CD14-positive monocyte (primary cell): ENCODE measurements around the gene CLCN2. TPM values are rescaled to one million over a fixed set of nuclear protein-coding genes. Genes with fewer than 3 reads are reported as not detected.

ENCODE experiments used
- DNase-seq, 3 donors: peaks; one replicate each; pipeline ENCODE4 v3.0.0-alpha.2; 2011 to 2022
- H2AFZ ChIP-seq: 2 replicates; pipeline ENCODE4 v1.6.0; 2012; ENCODE audit warnings: mild to moderate bottlenecking, low read depth, low read length, inconsistent platforms; ENCODE audit not compliant: insufficient read depth, poor library complexity, severe bottlenecking
- H3K27ac ChIP-seq, 2 donors: 1 replicate in 1 of 2; 2 replicates in 1 of 2; pipeline ENCODE4 v1.5.1; 2012 to 2013; ENCODE audit warnings: low read length in 2 of 2, control low read depth in 1 of 2, inconsistent platforms in 1 of 2, low read depth in 1 of 2, mild to moderate bottlenecking in 1 of 2
- H3K27me3 ChIP-seq, 2 donors: one replicate each; pipeline versions ENCODE4 v1.6.0 to v1.6.1; 2011 to 2013; ENCODE audit warnings: low read length in 2 of 2; ENCODE audit not compliant: control insufficient read depth in 2 of 2, insufficient read depth in 2 of 2
- H3K36me3 ChIP-seq, 2 donors: replicated peaks in 1 of 2; 1 replicate in 1 of 2; 2 replicates in 1 of 2; pipeline versions ENCODE4 v1.5.1 to v1.6.1; 2012 to 2013; ENCODE audit warnings: low read length in 2 of 2, control low read depth in 1 of 2, inconsistent platforms in 1 of 2, mild to moderate bottlenecking in 1 of 2; ENCODE audit not compliant: insufficient read depth in 2 of 2, control insufficient read depth in 1 of 2
- H3K4me1 ChIP-seq, 2 donors: 1 replicate in 1 of 2; 2 replicates in 1 of 2; pipeline versions ENCODE4 v1.5.1 to v1.6.1; 2012 to 2013; ENCODE audit warnings: low read length in 2 of 2, control low read depth in 1 of 2, inconsistent platforms in 1 of 2, mild to moderate bottlenecking in 1 of 2, moderate library complexity in 1 of 2; ENCODE audit not compliant: insufficient read depth in 2 of 2, control insufficient read depth in 1 of 2
- H3K4me2 ChIP-seq: replicated peaks from 2 replicates; pipeline ENCODE3; 2012; ENCODE audit warnings: low read length, moderate library complexity, mild to moderate bottlenecking; ENCODE audit not compliant: poor library complexity, severe bottlenecking; ENCODE audit errors: extremely low read depth
- H3K4me3 ChIP-seq, 3 experiments: fragments of 200-600 bp in 1 of 3; sonication (generic) in 1 of 3; replicated peaks in 1 of 3; 1 replicate in 2 of 3; 2 replicates in 1 of 3; pipeline ENCODE4 v1.5.1; 2011 to 2013; ENCODE audit warnings: low read length in 3 of 3, mild to moderate bottlenecking in 3 of 3, control low read depth in 2 of 3, low read depth in 2 of 3, inconsistent platforms in 1 of 3, moderate library complexity in 1 of 3
- H3K79me2 ChIP-seq: 2 replicates; pipeline ENCODE4 v1.6.0; 2012; ENCODE audit warnings: mild to moderate bottlenecking, control low read depth, inconsistent platforms, low read length, moderate library complexity; ENCODE audit not compliant: insufficient read depth
- H3K9ac ChIP-seq: 2 replicates; pipeline ENCODE4 v1.6.0; 2017; ENCODE audit warnings: low read length, mild to moderate bottlenecking; ENCODE audit not compliant: insufficient read depth, poor library complexity, severe bottlenecking
- H3K9me3 ChIP-seq, 2 donors: replicated peaks in 1 of 2; 1 replicate in 1 of 2; 2 replicates in 1 of 2; pipeline versions ENCODE4 v1.5.1 to v1.6.1; 2012 to 2013; ENCODE audit warnings: low read length in 2 of 2, control low read depth in 1 of 2; ENCODE audit not compliant: control insufficient read depth in 1 of 2, insufficient read depth in 1 of 2
- H4K20me1 ChIP-seq: 2 replicates; pipeline ENCODE4 v1.6.0; 2012; ENCODE audit warnings: mild to moderate bottlenecking, low read length, control low read depth, moderate library complexity; ENCODE audit not compliant: insufficient read depth
- H3K27ac Mint-ChIP-seq, 7 donors: one replicate each; pipeline ENCODE4 v1.8.0; 2020; ENCODE audit warnings: mild to moderate bottlenecking in 7 of 7, mixed read lengths in 7 of 7, moderate library complexity in 6 of 7, inconsistent platforms in 2 of 7
- H3K27me3 Mint-ChIP-seq, 3 donors: one replicate each; pipeline ENCODE4 v1.8.0; 2021 to 2022; ENCODE audit warnings: low read depth in 3 of 3, mild to moderate bottlenecking in 3 of 3, mixed read lengths in 3 of 3, moderate library complexity in 3 of 3, inconsistent platforms in 1 of 3
- H3K36me3 Mint-ChIP-seq, 2 donors: one replicate each; pipeline ENCODE4 v1.8.0; 2020; ENCODE audit warnings: mixed read lengths in 2 of 2, inconsistent platforms in 1 of 2, mild to moderate bottlenecking in 1 of 2
- H3K4me1 Mint-ChIP-seq: one replicate; pipeline ENCODE4 v1.8.0; 2020; ENCODE audit warnings: mild to moderate bottlenecking, mixed read lengths
- H3K4me3 Mint-ChIP-seq, 2 donors: one replicate each; pipeline ENCODE4 v1.8.0; 2020; ENCODE audit warnings: mild to moderate bottlenecking in 2 of 2, mixed read lengths in 2 of 2, moderate library complexity in 1 of 2
- H3K9me3 Mint-ChIP-seq, 7 donors: one replicate each; pipeline ENCODE4 v1.8.0; 2020 to 2022; ENCODE audit warnings: mixed read lengths in 7 of 7, mild to moderate bottlenecking in 6 of 7, moderate library complexity in 6 of 7, inconsistent platforms in 2 of 7
- CTCF ChIP-seq: fragments of 200-600 bp; IDR thresholded peaks from one replicate; pipeline ENCODE4 v1.8.0; 2022; ENCODE audit warnings: antibody characterized with exemption, mild to moderate bottlenecking
- WGBS: methylation state at CpG from one replicate; pipeline ENCODE4 v1.1.5; 2013; ENCODE audit warnings: missing lambda C conversion rate; ENCODE audit not compliant: insufficient coverage; 5-methylcytosine and 5-hydroxymethylcytosine counted together
- intact Hi-C, 2 donors: fragments of 100-400 bp; cut with micrococcal nuclease; formaldehyde crosslinking; loops; one replicate each; pipeline versions ENCODE4 v1.15.0 to v1.15.1; 2023
- polyA plus RNA-seq, 3 donors: library from polyadenylated mRNA; depleted of rRNA in 1 of 3; unstranded in 2 of 3; stranded (reverse) in 1 of 3; fragments of 300-500 nt in 2 of 3; fragments of >200 nt in 1 of 3; fragmentation: Illumina TruSeq in 2 of 3; gene quantifications; 1 replicate in 2 of 3; 2 replicates in 1 of 3; pipeline ENCODE4 v1.2.3, GENCODE V29; 2012 to 2021

Gene CLCN2
- polyA plus RNA-seq, 3 donors: 0.16 to 2.7 TPM; not detected in 1

DNA sequence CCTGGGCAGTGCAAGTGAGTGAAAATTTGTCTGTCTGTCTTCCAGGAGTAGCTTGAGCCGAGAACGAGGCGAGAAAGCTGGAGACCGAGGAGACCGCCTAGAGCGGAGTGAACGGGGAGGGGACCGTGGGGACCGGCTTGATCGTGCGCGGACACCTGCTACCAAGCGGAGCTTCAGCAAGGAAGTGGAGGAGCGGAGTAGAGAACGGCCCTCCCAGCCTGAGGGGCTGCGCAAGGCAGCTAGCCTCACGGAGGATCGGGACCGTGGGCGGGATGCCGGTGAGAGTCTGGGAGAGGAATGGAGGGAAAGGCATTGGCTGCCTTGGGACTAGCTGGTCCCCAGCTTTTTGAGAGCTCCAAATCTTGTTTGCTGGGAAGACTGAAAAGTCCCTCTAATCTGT is 34.2 kb downstream of the CLCN2 start:
- H3K4me1 Mint-ChIP-seq: peaks cover 14% of the 10 kb centered on the region
- H3K9me3 ChIP-seq: no peaks in the 10 kb centered on the region
- H3K27me3 Mint-ChIP-seq: peaks cover 0 to 4% (median 0%) of the 10 kb centered on the region in 3 donors
- H3K27me3 ChIP-seq: no peaks in the 10 kb centered on the region
- H3K27ac ChIP-seq: no peak overlapping the region
- H3K36me3 ChIP-seq: peaks cover 96% of the 10 kb centered on the region in 2 donors
- intact Hi-C loops: no loop called here
- no peak overlapping the region for H3K4me2 ChIP-seq
- H3K9me3 Mint-ChIP-seq: no peaks in the 10 kb centered on the region
- peaks cover 97 to 99% of the 10 kb centered on the region in 2 donors for H3K36me3 Mint-ChIP-seq
- 98% methylated on average over 18 of the region's 21 CpGs for WGBS
- H2AFZ ChIP-seq: no peak overlapping the region
- DNase-seq: no peak
- H4K20me1 ChIP-seq: peaks cover 79% of the 10 kb centered on the region
- peak overlapping the region in 4 of 7 donors; percentile 10 to 81 (median 41) for H3K27ac Mint-ChIP-seq
- no peak overlapping the region for H3K4me3 Mint-ChIP-seq
- no peak overlapping the region for H3K4me3 ChIP-seq
- no peak for TF ChIP-seq CTCF
- H3K4me1 ChIP-seq: peaks cover 12 to 13% of the 10 kb centered on the region in 2 donors
- H3K79me2 ChIP-seq: peaks cover 48% of the 10 kb centered on the region
- H3K9ac ChIP-seq: no peak overlapping the region

- Histone ChIP-seq H3K27ac (peak overlapping the region in 1 of 2 donors; percentile 36), H3K79me2 (peaks cover 58% of the 10 kb centered on the region), H3K27me3 (no peaks in the 10 kb centered on the region), H3K4me3 (no peak overlapping the region), H3K36me3 (peaks cover 96% of the 10 kb centered on the region in 2 donors), H3K4me1 (peaks cover 25 to 26% of the 10 kb centered on the region in 2 donors), H4K20me1 (peaks cover 79% of the 10 kb centered on the region), H3K9ac (no peak overlapping the region), H3K4me2 (no peak overlapping the region), H2AFZ (no peak overlapping the region), H3K9me3 (no peaks in the 10 kb centered on the region)
- peaks cover 0 to 2% (median 0%) of the 10 kb centered on the region in 3 donors for H3K27me3 Mint-ChIP-seq
- 75% methylated on average over 1 of the region's 6 CpGs for WGBS
- no peak overlapping the region for H3K4me3 Mint-ChIP-seq
- peaks cover 28% of the 10 kb centered on the region for H3K4me1 Mint-ChIP-seq
- peaks cover 0 to 2% (median 0%) of the 10 kb centered on the region in 7 donors for H3K9me3 Mint-ChIP-seq
- DNase-seq: no peak
- TF ChIP-seq CTCF: no peak
- H3K36me3 Mint-ChIP-seq: peaks cover 97 to 99% of the 10 kb centered on the region in 2 donors
- intact Hi-C loops: no loop called here
- peak overlapping the region in 3 of 7 donors; percentile 15 to 64 (median 49) for H3K27ac Mint-ChIP-seq
Observed at GRCh38 chr3:184325715-184326369, 35.6 kb downstream of the CLCN2 start.
